Heart right ventricle (tissue), 16 donors: ENCODE data around the gene NRAS. TPM values are rescaled to one million over a fixed set of nuclear protein-coding genes. Genes with fewer than 3 reads are reported as not detected.

ENCODE experiments used
- ATAC-seq, 8 donors: fragments of 200-7000 bp; cut with Tn5 transposase; one replicate each; pipeline ENCODE4 v1.9.1; 2020; ENCODE audit warnings: mild to moderate bottlenecking in 8 of 8, moderate library complexity in 8 of 8, moderate number of reproducible peaks in 1 of 8
- DNase-seq, 2 donors: peaks; one replicate each; pipeline ENCODE4 v3.0.0-alpha.2; 2020
- H3K27ac ChIP-seq, 10 donors: fragments of 200-600 bp; sonication (generic) in 2 of 10; one replicate each; pipeline versions ENCODE4 v1.5.0 to v1.8.0; 2020 to 2022; ENCODE audit warnings: mild to moderate bottlenecking in 3 of 10
- H3K27me3 ChIP-seq, 7 donors: fragments of 200-600 bp; one replicate each; pipeline ENCODE4 v1.8.0; 2021 to 2022; ENCODE audit warnings: mild to moderate bottlenecking in 2 of 7
- H3K36me3 ChIP-seq, 9 donors: fragments of 200-600 bp; sonication (generic) in 1 of 9; one replicate each; pipeline versions ENCODE4 v1.5.0 to v1.8.0; 2020 to 2022; ENCODE audit warnings: mild to moderate bottlenecking in 2 of 9
- H3K4me1 ChIP-seq, 9 donors: fragments of 200-600 bp; sonication (generic) in 1 of 9; one replicate each; pipeline versions ENCODE4 v1.5.0 to v1.8.0; 2020 to 2022; ENCODE audit warnings: mild to moderate bottlenecking in 4 of 9
- H3K4me3 ChIP-seq, 10 donors: fragments of 200-600 bp; sonication (generic) in 2 of 10; one replicate each; pipeline versions ENCODE4 v1.5.0 to v1.8.0; 2020 to 2022; ENCODE audit warnings: mild to moderate bottlenecking in 7 of 10, moderate library complexity in 2 of 10
- H3K9me3 ChIP-seq, 11 donors: fragments of 200-600 bp in 10 of 11; sonication (generic) in 2 of 11; one replicate each; pipeline versions ENCODE4 v1.5.0 to v1.8.0; 2013 to 2022; ENCODE audit warnings: mild to moderate bottlenecking in 2 of 11, control low read depth in 1 of 11, moderate library complexity in 1 of 11
- CTCF ChIP-seq, 9 donors: fragments of 200-600 bp; sonication (generic) in 2 of 9; IDR thresholded peaks; one replicate each; pipeline versions ENCODE4 v1.5.0 to v1.8.0; 2021 to 2022; ENCODE audit warnings: antibody characterized with exemption in 9 of 9, mild to moderate bottlenecking in 5 of 9, moderate library complexity in 1 of 9
- WGBS, 2 donors: extraction: QIAGEN DNeasy Blood & Tissue Kit; methylation state at CpG; one replicate each; pipeline ENCODE4 v1.1.7; 2013; ENCODE audit warnings: inconsistent platforms in 1 of 2; 5-methylcytosine and 5-hydroxymethylcytosine counted together
- intact Hi-C, 10 donors: fragments of 100-400 bp; cut with DNase I; formaldehyde crosslinking; loops; one replicate each; pipeline versions ENCODE4 v1.11.1 to v1.14.2; 2022
- polyA plus RNA-seq, 2 donors: library from polyadenylated mRNA; stranded (reverse); fragments of 200-250 nt; gene quantifications; one replicate each; pipeline ENCODE4 v1.2.3, GENCODE V29; 2013
- total RNA-seq, 10 donors: library from RNA; stranded (reverse); fragmentation: NEBNext Ultra II Directional in 3 of 10; extraction: Animal tissue kit (Norgen Biotek cat#: 25700) in 3 of 10; gene quantifications; one replicate each; pipeline versions ENCODE4 v1.2.1 to v1.2.4, GENCODE V29; 2021 to 2023
- donor health status: Arrhythmogenic right ventricular cardiomyopathy.
- donor health status: ischemic (EF 13 %, LVEDD 7.1; RV severe dilation, severe dysfunction).
- donor health status: healthy with polysubstance abuse.
- donor health status: DM: no; HTN: yes; CAD: no.
- donor health status: DM: no; HTN: no; CAD: no.
- donor health status: ischemic (EF 25% LVEDD 6.9; RV normal size, moderate dysfunction).
- donor health status: ischemic (EF 25% LVEDD 5.7; RV mildly dilated, moderate dysfunction).
- donor health status: healthy.
- donor health status: DM: yes; HTN: yes; CAD: no.
- donor health status: Ischemic cardiomyopathy.
- donor health status: ischemic (EF 35%, LVEDD 5.7; RV mildly dilated, moderate dysfunction).
- donor health status: nonischemic (EF 11% LVEDD 7.7; RV severe dilation, severe dysfunction).
- donor health status: DM: yes; HTN: yes; CAD: no.
- donor health status: PGD.
- donor health status: ischemic (EF 29% LVEDD 5.4; RV normal size, mild dysfunction).
- donor health status: nonischemic (EF 23%, LVEDD 6.1; RV moderate dilation, normal function).

NRAS gene
- total and polyA plus RNA-seq, 12 donors = 6.2 to 17.2 (median 8.6) TPM

GRCh38 chr1:114715952-114716303, 643 bp downstream of the NRAS start:
- H3K27me3 ChIP-seq = no peaks in the 10 kb centered on the region
- peaks cover 0 to 81% (median 57%) of the 10 kb centered on the region in 9 donors for H3K36me3 ChIP-seq
- H3K27ac ChIP-seq = peak overlapping the region in 9 of 10 donors; percentile 81 to 95 (median 90)
- intact Hi-C loops = loop anchor here in 6 of 10 donors (2.0 to 10.0 kb wide), 6 partner anchors 36 to 134 kb away; partner anchors contain the start of genes BCAS2 (in 4 of the 6), SIKE1 (in 2 of the 6) and CSDE1 (in 1 of the 6)
- H3K4me1 ChIP-seq = peaks cover 4 to 32% (median 25%) of the 10 kb centered on the region in 9 donors
- no peak for TF ChIP-seq CTCF (IDR thresholded peaks at IDR 0.05)
- 26 to 37% methylated on average over 4 of the region's 4 CpGs for WGBS, 2 donors
- ATAC-seq (peak in 1 of 8 donors; percentile 16), DNase-seq (no peak)
- H3K4me3 ChIP-seq = peak overlapping the region; percentile 62 to 91 (median 76)
- no peaks in the 10 kb centered on the region for H3K9me3 ChIP-seq

- Histone ChIP-seq H3K9me3 (no peaks in the 10 kb centered on the region), H3K36me3 (peaks cover 0 to 80% (median 52%) of the 10 kb centered on the region in 9 donors), H3K27me3 (no peaks in the 10 kb centered on the region), H3K4me1 (peaks cover 4 to 32% (median 25%) of the 10 kb centered on the region in 9 donors), H3K4me3 (no peak overlapping the region), H3K27ac (no peak overlapping the region)
- DNase-seq (no peak), ATAC-seq (no peak)
- intact Hi-C loops = loop anchor here in 1 of 10 donors (10.0 kb wide), 1 partner anchor 128 kb away; the partner anchor contains the start of gene BCAS2
- no peak for TF ChIP-seq CTCF (IDR thresholded peaks at IDR 0.05)
- 83 to 91% methylated on average over 4 of the region's 4 CpGs for WGBS, 2 donors
Measured at GRCh38 chr1:114712977-114713376, 3.6 kb downstream of the NRAS start.

DNA sequence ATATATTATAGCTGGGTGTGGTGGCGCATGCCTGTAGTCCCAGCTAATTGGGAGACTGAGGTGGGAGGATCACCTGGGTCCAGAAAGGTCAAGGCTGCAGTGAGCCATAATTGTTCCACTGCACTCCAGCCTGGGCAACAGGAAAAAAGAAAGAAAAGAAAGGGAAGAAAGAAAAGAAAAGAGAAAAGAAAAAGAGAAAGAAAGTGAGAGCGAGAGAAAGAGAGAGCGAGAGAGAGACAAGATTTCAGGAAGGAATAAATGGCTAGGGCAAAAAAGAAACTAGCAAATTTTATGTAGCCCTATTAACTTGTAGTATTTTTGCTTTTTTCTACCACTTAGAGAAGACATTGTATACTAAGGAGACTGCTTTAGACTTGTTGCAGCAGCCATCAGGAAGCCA, 6.2 kb downstream of the NRAS start:
- H3K36me3 ChIP-seq = peaks cover 0 to 98% (median 58%) of the 10 kb centered on the region in 9 donors
- ATAC-seq (no peak), DNase-seq (no peak)
- H3K4me1 ChIP-seq = peaks cover 1 to 16% (median 13%) of the 10 kb centered on the region in 9 donors
- 97 to 99% methylated on average over 3 of the region's 3 CpGs for whole genome bisulfite sequencing, 2 donors
- H3K27ac ChIP-seq = no peak overlapping the region
- TF ChIP-seq CTCF (IDR thresholded peaks at IDR 0.05) = no peak
- H3K27me3 ChIP-seq = no peaks in the 10 kb centered on the region
- intact Hi-C loops = loop anchor here in 1 of 10 donors (10.0 kb wide), 1 partner anchor 126 kb away; the partner anchor contains the start of gene BCAS2
- H3K4me3 ChIP-seq = no peak overlapping the region
- no peaks in the 10 kb centered on the region for H3K9me3 ChIP-seq

DNA sequence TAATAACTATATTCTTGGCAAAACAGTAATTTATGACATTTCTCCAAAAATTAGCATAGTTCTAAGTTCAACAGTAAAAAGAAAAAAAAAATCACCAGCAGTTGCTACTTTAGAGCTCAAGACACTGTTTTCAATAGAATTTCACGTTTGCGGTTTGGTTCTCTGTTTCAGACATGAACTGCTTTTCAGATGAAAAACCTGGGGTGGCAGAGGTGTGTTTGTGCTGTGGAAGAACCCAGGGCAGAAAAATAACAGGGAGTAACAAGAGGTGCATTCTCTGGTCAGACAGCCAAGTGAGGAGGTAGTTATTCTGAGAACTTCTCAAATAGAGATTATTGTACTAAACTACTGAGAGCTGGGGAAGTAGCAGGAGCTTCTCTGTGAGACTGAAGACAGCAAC, 9.0 kb downstream of the NRAS start:
- Histone ChIP-seq H3K9me3 (no peaks in the 10 kb centered on the region), H3K4me3 (no peak overlapping the region), H3K36me3 (peaks cover 0 to 87% (median 46%) of the 10 kb centered on the region in 9 donors), H3K4me1 (no peaks in the 10 kb centered on the region), H3K27me3 (no peaks in the 10 kb centered on the region), H3K27ac (no peak overlapping the region)
- no peak for ATAC-seq
- 89 to 92% methylated on average over 2 of the region's 2 CpGs for WGBS, 2 donors
- intact Hi-C loops = no loop called here
- TF ChIP-seq CTCF (IDR thresholded peaks at IDR 0.05) = no peak
- DNase-seq = no peak
